Vagina (tissue), 2 donors: Measurements from ENCODE around the gene MARK3.

ENCODE experiments used
- POLR2A ChIP-seq, 2 donors: fragments of 450-650 bp; IDR thresholded peaks; one replicate each; pipeline ENCODE4 v1.6.1; 2017; ENCODE audit warnings: antibody characterized with exemption in 2 of 2, mild to moderate bottlenecking in 2 of 2, moderate library complexity in 2 of 2
- POLR2AphosphoS5 ChIP-seq, 2 donors: sonication (generic); formaldehyde crosslinking; IDR thresholded peaks; one replicate each; pipeline ENCODE4 v1.9.0; 2017; ENCODE audit warnings: antibody characterized with exemption in 2 of 2, mild to moderate bottlenecking in 2 of 2, low read depth in 1 of 2; ENCODE audit not compliant: insufficient read depth in 1 of 2
- TF ChIP-seq, protein P1 (sequence below), 3 experiments: fragments of 450-650 bp in 2 of 3; fragments of 200-600 bp in 1 of 3; sonication (generic) in 1 of 3; IDR thresholded peaks; one replicate each; pipeline ENCODE4 v1.5.1; 2017 to 2019; ENCODE audit warnings: antibody characterized with exemption in 3 of 3, mild to moderate bottlenecking in 2 of 3, moderate library complexity in 2 of 3

GRCh38 chr14:103527408-103528145 lies 142.4 kb downstream of the MARK3 start:
- TF ChIP-seq, protein P1, sequence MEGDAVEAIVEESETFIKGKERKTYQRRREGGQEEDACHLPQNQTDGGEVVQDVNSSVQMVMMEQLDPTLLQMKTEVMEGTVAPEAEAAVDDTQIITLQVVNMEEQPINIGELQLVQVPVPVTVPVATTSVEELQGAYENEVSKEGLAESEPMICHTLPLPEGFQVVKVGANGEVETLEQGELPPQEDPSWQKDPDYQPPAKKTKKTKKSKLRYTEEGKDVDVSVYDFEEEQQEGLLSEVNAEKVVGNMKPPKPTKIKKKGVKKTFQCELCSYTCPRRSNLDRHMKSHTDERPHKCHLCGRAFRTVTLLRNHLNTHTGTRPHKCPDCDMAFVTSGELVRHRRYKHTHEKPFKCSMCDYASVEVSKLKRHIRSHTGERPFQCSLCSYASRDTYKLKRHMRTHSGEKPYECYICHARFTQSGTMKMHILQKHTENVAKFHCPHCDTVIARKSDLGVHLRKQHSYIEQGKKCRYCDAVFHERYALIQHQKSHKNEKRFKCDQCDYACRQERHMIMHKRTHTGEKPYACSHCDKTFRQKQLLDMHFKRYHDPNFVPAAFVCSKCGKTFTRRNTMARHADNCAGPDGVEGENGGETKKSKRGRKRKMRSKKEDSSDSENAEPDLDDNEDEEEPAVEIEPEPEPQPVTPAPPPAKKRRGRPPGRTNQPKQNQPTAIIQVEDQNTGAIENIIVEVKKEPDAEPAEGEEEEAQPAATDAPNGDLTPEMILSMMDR (IDR thresholded peaks at IDR 0.05), result no peak
- TF ChIP-seq POLR2AphosphoS5 (IDR thresholded peaks at IDR 0.05; ENCODE audit: insufficient read depth in 1 of 2, low read depth in 1 of 2), result no peak
- TF ChIP-seq POLR2A (IDR thresholded peaks at IDR 0.05), result no peak
